SK-N-SH (cell line): Measurements from ENCODE around the gene HSPA12A. TPM values are rescaled to one million over a fixed set of nuclear protein-coding genes. Genes with fewer than 3 reads are reported as not detected.
"Not testable (repeated sequence)": the region's sequence is repeated elsewhere in the genome, so short reads cannot be mapped to it uniquely, and the experiment has no call there.

Experiments used
- CTCF ChIA-PET: fragments of 300-600, 350-600 bp; formaldehyde crosslinking; extraction: SDS; loops from one replicate; lab custom pipeline; 2021; lab: Yijun Ruan, JAX
- POLR2A ChIA-PET: fragments of 350-600 bp; sonication (Branson Sonifier 250); formaldehyde crosslinking; extraction: SDS; loops from one replicate; lab custom pipeline; 2020; ENCODE audit warnings: antibody characterized with exemption, inconsistent platforms; lab: Yijun Ruan, JAX
- DNase-seq: peaks from one replicate; pipeline ENCODE4 v3.0.0; 2012
- H2AFZ ChIP-seq: fragments of 200-600 bp; sonication (generic); 2 replicates; pipeline ENCODE4 v1.8.1; 2016; ENCODE audit warnings: antibody characterized with exemption, mild to moderate bottlenecking, low read depth
- H3F3A ChIP-seq: fragments of 200-600 bp; sonication (generic); replicated peaks from 2 replicates; pipeline ENCODE3; 2016; ENCODE audit warnings: antibody characterized with exemption, mild to moderate bottlenecking; ENCODE audit not compliant: insufficient read depth
- H3K27ac ChIP-seq, 2 experiments: fragments of 200-500 bp in 1 of 2; fragments of 200-600 bp in 1 of 2; sonication (Bioruptor generic) in 1 of 2; sonication (generic), shearing (Covaris generic) in 1 of 2; 2 replicates each; pipeline versions ENCODE4 v1.5.1 to v1.6.1; 2014 to 2016; ENCODE audit warnings: low read depth in 2 of 2, inconsistent platforms in 1 of 2, low read length in 1 of 2, mild to moderate bottlenecking in 1 of 2, mixed read lengths in 1 of 2
- H3K27me3 ChIP-seq: fragments of 200-600 bp; sonication (generic), shearing (Covaris generic); 2 replicates; pipeline ENCODE4 v1.6.1; 2016; ENCODE audit warnings: mixed run types; ENCODE audit not compliant: insufficient read depth
- H3K36me3 ChIP-seq, 2 experiments: fragments of 200-500 bp in 1 of 2; fragments of 200-600 bp in 1 of 2; sonication (Bioruptor generic) in 1 of 2; sonication (generic) in 1 of 2; replicated peaks in 1 of 2; 2 replicates each; pipeline versions ENCODE3 to v1.5.1; 2014 to 2016; ENCODE audit warnings: low read length in 1 of 2, mild to moderate bottlenecking in 1 of 2; ENCODE audit not compliant: insufficient read depth in 2 of 2, control insufficient read depth in 1 of 2
- H3K4me1 ChIP-seq, 2 experiments: fragments of 200-500 bp in 1 of 2; fragments of 200-600 bp in 1 of 2; sonication (Bioruptor generic) in 1 of 2; sonication (generic), shearing (Covaris generic) in 1 of 2; 2 replicates each; pipeline versions ENCODE4 v1.5.1 to v1.6.1; 2014 to 2016; ENCODE audit warnings: low read depth in 1 of 2, low read length in 1 of 2, mixed run types in 1 of 2; ENCODE audit not compliant: insufficient read depth in 2 of 2, control insufficient read depth in 1 of 2
- H3K4me2 ChIP-seq: fragments of 200-600 bp; sonication (generic), shearing (Covaris generic); 2 replicates; pipeline ENCODE4 v1.6.1; 2017; ENCODE audit warnings: mixed run types
- H3K4me3 ChIP-seq, 2 experiments: fragments of 200-500 bp in 1 of 2; fragments of 200-600 bp in 1 of 2; sonication (Bioruptor generic) in 1 of 2; sonication (generic), shearing (Covaris generic) in 1 of 2; 2 replicates each; pipeline versions ENCODE4 v1.5.1 to v1.8.1; 2014 to 2016; ENCODE audit warnings: low read depth in 2 of 2, inconsistent platforms in 1 of 2, low read length in 1 of 2, mild to moderate bottlenecking in 1 of 2, mixed read lengths in 1 of 2, moderate library complexity in 1 of 2
- H3K79me2 ChIP-seq: fragments of 200-600 bp; sonication (generic); 2 replicates; pipeline ENCODE4 v1.8.1; 2017; ENCODE audit warnings: mild to moderate bottlenecking; ENCODE audit not compliant: insufficient read depth
- H3K9ac ChIP-seq: fragments of 200-600 bp; sonication (generic); 2 replicates; pipeline ENCODE4 v1.6.1; 2017; ENCODE audit warnings: mixed run types
- H3K9me2 ChIP-seq: fragments of 200-600 bp; sonication (generic); 2 replicates; pipeline ENCODE4 v1.6.1; 2017; ENCODE audit warnings: mixed run types
- H3K9me3 ChIP-seq: fragments of 200-600 bp; sonication (generic); 2 replicates; pipeline ENCODE4 v1.6.1; 2017; ENCODE audit warnings: mixed run types, mild to moderate bottlenecking, moderate library complexity
- H4K20me1 ChIP-seq: fragments of 200-600 bp; sonication (generic); 2 replicates; pipeline ENCODE4 v1.6.1; 2017; ENCODE audit warnings: mild to moderate bottlenecking, mixed run types; ENCODE audit not compliant: insufficient read depth
- CTCF ChIP-seq: fragments of 200-600 bp; sonication (generic); IDR thresholded peaks from 2 replicates; pipeline ENCODE4 v1.6.1; 2017; ENCODE audit warnings: antibody characterized with exemption, mild to moderate bottlenecking, moderate library complexity
- EP300 ChIP-seq, 2 experiments: IDR thresholded peaks; 2 replicates each; pipeline versions ENCODE4 v1.4.0 to v1.6.1; 2012; ENCODE audit warnings: borderline replicate concordance in 1 of 2, low read depth in 1 of 2, low read length in 1 of 2
- FOSL2 ChIP-seq: IDR thresholded peaks from 2 replicates; pipeline ENCODE4 v1.4.0; 2012; ENCODE audit warnings: low read depth, mild to moderate bottlenecking, moderate library complexity, borderline replicate concordance
- GABPA ChIP-seq: IDR thresholded peaks from 2 replicates; pipeline ENCODE4 v1.4.0; 2012; ENCODE audit warnings: low read depth, mild to moderate bottlenecking
- MEF2A ChIP-seq: IDR thresholded peaks from 2 replicates; pipeline ENCODE4 v1.4.0; 2012; ENCODE audit warnings: low read depth, borderline replicate concordance
- NRF1 ChIP-seq: IDR thresholded peaks from 2 replicates; pipeline ENCODE4 v1.6.1; 2012; ENCODE audit warnings: low read depth, mild to moderate bottlenecking, low read length
- PBX3 ChIP-seq: IDR thresholded peaks from 2 replicates; pipeline ENCODE4; 2012
- POLR2AphosphoS5 ChIP-seq: IDR thresholded peaks from 2 replicates; pipeline ENCODE4 v1.6.1; 2012; ENCODE audit warnings: low read depth, low read length
- RAD21 ChIP-seq: IDR thresholded peaks from 2 replicates; pipeline ENCODE4 v1.6.1; 2012; ENCODE audit warnings: mild to moderate bottlenecking, low read length
- RFX5 ChIP-seq: IDR thresholded peaks from 2 replicates; pipeline ENCODE4 v1.6.1; 2012; ENCODE audit warnings: mild to moderate bottlenecking, improper control_type of control experiment, low read length
- USF2 ChIP-seq: fragments of 150-350 bp; IDR thresholded peaks from 2 replicates; pipeline ENCODE4 v1.6.1; 2017; ENCODE audit warnings: antibody characterized with exemption, low read length, low read depth, borderline replicate concordance
- WGBS: methylation state at CpG from one replicate; pipeline ENCODE4 v1.1.6; 2017; ENCODE audit warnings: low lambda C conversion rate; 5-methylcytosine and 5-hydroxymethylcytosine counted together
- polyA plus RNA-seq, 3 experiments: library from polyadenylated mRNA; depleted of rRNA; stranded (reverse); fragments of >200 nt; gene quantifications; 2 replicates each; pipeline ENCODE4 v1.2.3, GENCODE V29; 2012

The HSPA12A gene
- polyA plus RNA-seq, 1 of the 3 experiments (the other 2 are of a cell fraction) = 2.9 TPM

- TF ChIP-seq CTCF (no peak), PBX3 (no peak)
Observed at GRCh38 chr10:116712519-116712918, 29.8 kb downstream of the HSPA12A start (continued).

- H3K9me3 ChIP-seq, DNase-seq, H3K36me3 ChIP-seq, H3K4me3 ChIP-seq, H3K79me2 ChIP-seq, H3K27ac ChIP-seq, H2AFZ ChIP-seq, H3F3A ChIP-seq, H3K27me3 ChIP-seq, H3K4me2 ChIP-seq, H4K20me1 ChIP-seq, POLR2A ChIA-PET, H3K9ac ChIP-seq, H3K9me2 ChIP-seq: not testable (repeated sequence)
- CTCF ChIA-PET = interaction anchor here (1.2 to 2.0 kb wide), 3 partner anchors 11 to 29 kb away, joined by 3 to 5 read pairs (median 3); no protein-coding TSS in a partner anchor
- H3K4me1 ChIP-seq = peaks cover 0 to 44% of the 10 kb centered on the region in 2 experiments; a peak in 2 of 4 replicates
- 86% methylated on average over 10 of the region's 10 CpGs for WGBS
Observed at GRCh38 chr10:116711803-116712202, 30.6 kb downstream of the HSPA12A start.

- CTCF ChIA-PET = interaction anchor here (1.0 to 1.2 kb wide), 2 partner anchors 28 to 87 kb away, joined by 3 read pairs; no protein-coding TSS in a partner anchor
- Histone ChIP-seq H3K9me3 (no peaks in the 10 kb centered on the region), H4K20me1 (no peaks in the 10 kb centered on the region), H2AFZ (no peak overlapping the region), H3K79me2 (no peaks in the 10 kb centered on the region), H3K27me3 (no peaks in the 10 kb centered on the region), H3K4me2 (no peak overlapping the region), H3K9ac (no peak overlapping the region), H3K36me3 (no peaks in the 10 kb centered on the region), H3K4me3 (no peak overlapping the region), H3K27ac (no peak overlapping the region; a peak in 1 of 4 replicates), H3K4me1 (peaks cover 0 to 40% of the 10 kb centered on the region in 2 experiments; a peak in 2 of 4 replicates), H3K9me2 (no peaks in the 10 kb centered on the region), H3F3A (no peaks in the 10 kb centered on the region)
- no peak for TF ChIP-seq NRF1
- TF ChIP-seq GABPA = no peak
- no peak for TF ChIP-seq RFX5
- TF ChIP-seq POLR2AphosphoS5 = no peak
- no peak for TF ChIP-seq MEF2A
- no peak for TF ChIP-seq EP300 (IDR thresholded peaks at IDR 0.05; ENCODE audit: borderline replicate concordance in 1 of 2, low read depth in 1 of 2, low read length in 1 of 2)
- no peak for TF ChIP-seq USF2
- TF ChIP-seq FOSL2 = no peak
- TF ChIP-seq RAD21 = no peak
- POLR2A ChIA-PET = no interaction called here
- WGBS = 71% methylated on average over 3 of the region's 4 CpGs
- DNase-seq = no peak
Observed at GRCh38 chr10:116710076-116710475, 32.3 kb downstream of the HSPA12A start.
